Loucy (cell line): ENCODE measurements around the gene PRSS56.

ENCODE experiments used
- H2AFZ ChIP-seq: fragments of 200-600 bp; sonication (generic); 2 replicates; pipeline ENCODE4 v1.6.0; 2016; ENCODE audit warnings: antibody characterized with exemption, mild to moderate bottlenecking, low read length, moderate library complexity
- H3F3A ChIP-seq: fragments of 200-600 bp; 2 replicates; pipeline ENCODE4 v1.6.0; 2016; ENCODE audit warnings: antibody characterized with exemption, low read depth, mild to moderate bottlenecking
- H3K27me3 ChIP-seq: fragments of 200-600 bp; sonication (generic); 2 replicates; pipeline ENCODE4 v1.6.1; 2014; ENCODE audit warnings: low read length, mild to moderate bottlenecking; ENCODE audit not compliant: insufficient read depth, poor library complexity, severe bottlenecking
- H3K36me3 ChIP-seq: fragments of 200-600 bp; sonication (generic); 2 replicates; pipeline ENCODE4 v1.6.1; 2016; ENCODE audit warnings: low read length; ENCODE audit not compliant: insufficient read depth
- H3K4me1 ChIP-seq: fragments of 200-600 bp; sonication (generic); 2 replicates; pipeline ENCODE4 v1.5.1; 2014; ENCODE audit warnings: low read length, mild to moderate bottlenecking; ENCODE audit not compliant: insufficient read depth, poor library complexity, severe bottlenecking
- H3K4me2 ChIP-seq: fragments of 200-600 bp; sonication (generic); 2 replicates; pipeline ENCODE4 v1.6.0; 2014; ENCODE audit warnings: antibody characterized with exemption, low read length, low read depth, mild to moderate bottlenecking; ENCODE audit not compliant: poor library complexity, severe bottlenecking
- H3K4me3 ChIP-seq: fragments of 200-600 bp; sonication (generic); 2 replicates; pipeline ENCODE4 v1.5.1; 2014; ENCODE audit warnings: low read length, mild to moderate bottlenecking, mixed read lengths; ENCODE audit not compliant: poor library complexity, severe bottlenecking
- H3K79me2 ChIP-seq: fragments of 200-600 bp; sonication (generic); 2 replicates; pipeline ENCODE4 v1.6.1; 2014; ENCODE audit warnings: low read length; ENCODE audit not compliant: insufficient read depth
- H3K9ac ChIP-seq: fragments of 200-600 bp; sonication (generic); 2 replicates; pipeline ENCODE4 v1.6.0; 2014; ENCODE audit warnings: mild to moderate bottlenecking, low read depth, low read length, moderate library complexity; ENCODE audit not compliant: poor library complexity, severe bottlenecking
- H3K9me2 ChIP-seq: fragments of 200-600 bp; sonication (generic); replicated peaks from 2 replicates; pipeline ENCODE4 v1.6.1; 2016; ENCODE audit warnings: low read depth, low read length, mixed read lengths
- H3K9me3 ChIP-seq: fragments of 200-600 bp; sonication (generic); 2 replicates; pipeline ENCODE4 v1.6.1; 2014; ENCODE audit warnings: mild to moderate bottlenecking, antibody characterized with exemption, low read length, low read depth; ENCODE audit not compliant: insufficient read depth
- H4K20me1 ChIP-seq: fragments of 200-600 bp; sonication (generic); 2 replicates; pipeline ENCODE4 v1.6.0; 2014; ENCODE audit warnings: antibody characterized with exemption, low read length, mild to moderate bottlenecking; ENCODE audit not compliant: insufficient read depth, poor library complexity, severe bottlenecking
- CTCF ChIP-seq: fragments of 200-600 bp; sonication (generic); conservative IDR thresholded peaks from 2 replicates; pipeline ENCODE4 v1.5.1; 2014; ENCODE audit warnings: mild to moderate bottlenecking, antibody characterized with exemption, low read length
- EZH2phosphoT487 ChIP-seq: fragments of 200-600 bp; IDR thresholded peaks from 2 replicates; pipeline ENCODE4 v1.6.1; 2018; ENCODE audit warnings: antibody characterized with exemption, mild to moderate bottlenecking, moderate library complexity, borderline replicate concordance

Gene PRSS56

GRCh38 chr2:232486558-232487384, 33.4 kb upstream of the PRSS56 start:
- no peaks in the 10 kb centered on the region for H3K9me2 ChIP-seq
- H4K20me1 ChIP-seq: no peaks in the 10 kb centered on the region
- H3K27me3 ChIP-seq: peaks cover 10% of the 10 kb centered on the region
- H3K36me3 ChIP-seq: no peaks in the 10 kb centered on the region
- no peaks in the 10 kb centered on the region for H3K79me2 ChIP-seq
- H3K4me3 ChIP-seq: peak overlapping the region; percentile 52
- H3K9me3 ChIP-seq: no peaks in the 10 kb centered on the region
- H2AFZ ChIP-seq: no peak overlapping the region
- H3F3A ChIP-seq: no peaks in the 10 kb centered on the region
- no peak overlapping the region for H3K9ac ChIP-seq
- TF ChIP-seq EZH2phosphoT487: no peak
- TF ChIP-seq CTCF: no peak
- no peaks in the 10 kb centered on the region for H3K4me1 ChIP-seq
- peak overlapping the region; percentile 58 for H3K4me2 ChIP-seq

- Histone ChIP-seq H4K20me1 (no peaks in the 10 kb centered on the region), H3K4me2 (peak within 1 kb of the TSS; percentile 58)
Observed at GRCh38 chr2:232487385-232488096, 32.6 kb upstream of the PRSS56 start, which contains the start of gene ECEL1. Gene ECEL1 (minus strand): TSS chr2:232487834. CDS start chr2:232486653, 1,181 bp downstream.

More at GRCh38 chr2:232487385-232488096, 32.6 kb upstream of the PRSS56 start, which contains the start of gene ECEL1:
- no peaks in the 10 kb centered on the region for H3K9me2 ChIP-seq
- no peak for TF ChIP-seq EZH2phosphoT487
- no peak for TF ChIP-seq CTCF
- H3K9ac ChIP-seq: no peak within 1 kb of the TSS
- H3K36me3 ChIP-seq: no peaks in the 10 kb centered on the region
- H3K27me3 ChIP-seq: peaks cover 10% of the 10 kb centered on the region
- H3K4me3 ChIP-seq: peak within 1 kb of the TSS; percentile 52
- H3K4me1 ChIP-seq: no peaks in the 10 kb centered on the region
- H3F3A ChIP-seq: no peaks in the 10 kb centered on the region
- no peaks in the 10 kb centered on the region for H3K79me2 ChIP-seq
- no peak within 1 kb of the TSS for H2AFZ ChIP-seq
- H3K9me3 ChIP-seq: no peaks in the 10 kb centered on the region
